Hematopoietic multipotent progenitor cell treated with erythropoietin and hydrocortisone succinate and interleukin-3 and kit ligand, for 8 days (in vitro differentiated cells): ENCODE data around the gene SIVA1.

Experiments used
- DNase-seq: peaks from one replicate; pipeline ENCODE4 v3.0.0-alpha.2; 2015

The SIVA1 gene

GRCh38 chr14:104772707-104773504 lies 20.0 kb downstream of the SIVA1 start:
- DNase-seq: no peak

DNA sequence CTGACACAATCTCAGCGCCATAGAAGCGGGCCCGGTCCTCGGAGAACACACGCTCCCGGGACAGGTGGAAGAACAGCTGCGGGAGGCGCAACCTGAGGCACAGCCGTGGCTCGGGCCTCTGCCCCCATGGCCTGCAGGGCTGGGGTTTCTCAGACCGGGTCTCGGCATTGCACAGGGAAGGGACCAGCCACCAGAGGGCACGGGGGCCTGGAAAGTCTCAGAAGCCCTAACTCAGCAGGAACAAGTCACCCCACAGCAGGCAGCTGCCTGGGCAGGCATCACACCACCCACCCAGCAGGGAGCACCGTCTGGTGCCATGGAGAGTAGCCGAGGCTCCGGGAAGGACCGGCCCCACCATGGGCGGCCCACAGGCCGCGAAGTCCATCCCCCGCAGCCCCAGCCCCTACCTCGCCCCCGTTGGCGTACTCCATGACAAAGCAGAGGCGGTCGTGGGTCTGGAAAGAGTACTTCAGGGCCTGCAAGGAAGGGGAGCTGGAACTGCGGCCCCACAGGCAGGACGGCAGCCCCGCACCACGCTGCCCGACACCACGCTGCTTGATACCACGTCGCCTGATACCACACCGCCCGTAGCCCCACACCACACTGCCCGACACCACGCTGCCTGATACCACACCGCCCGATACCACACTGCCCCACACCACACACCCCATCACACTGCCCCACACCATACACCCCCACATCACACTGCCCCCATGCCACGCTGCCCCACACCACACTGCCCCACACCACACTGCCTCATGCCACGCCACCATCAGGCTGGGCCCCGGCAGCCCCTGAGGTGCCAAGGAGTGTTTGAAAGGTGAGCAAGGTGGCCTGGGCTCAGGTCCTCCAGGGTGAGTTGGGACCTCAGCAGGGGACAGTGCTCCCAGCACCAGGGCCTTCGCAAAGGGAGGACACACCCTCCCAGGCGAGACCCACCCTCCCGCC lies 20.8 kb downstream of the SIVA1 start:
- DNase-seq: no peak

DNA sequence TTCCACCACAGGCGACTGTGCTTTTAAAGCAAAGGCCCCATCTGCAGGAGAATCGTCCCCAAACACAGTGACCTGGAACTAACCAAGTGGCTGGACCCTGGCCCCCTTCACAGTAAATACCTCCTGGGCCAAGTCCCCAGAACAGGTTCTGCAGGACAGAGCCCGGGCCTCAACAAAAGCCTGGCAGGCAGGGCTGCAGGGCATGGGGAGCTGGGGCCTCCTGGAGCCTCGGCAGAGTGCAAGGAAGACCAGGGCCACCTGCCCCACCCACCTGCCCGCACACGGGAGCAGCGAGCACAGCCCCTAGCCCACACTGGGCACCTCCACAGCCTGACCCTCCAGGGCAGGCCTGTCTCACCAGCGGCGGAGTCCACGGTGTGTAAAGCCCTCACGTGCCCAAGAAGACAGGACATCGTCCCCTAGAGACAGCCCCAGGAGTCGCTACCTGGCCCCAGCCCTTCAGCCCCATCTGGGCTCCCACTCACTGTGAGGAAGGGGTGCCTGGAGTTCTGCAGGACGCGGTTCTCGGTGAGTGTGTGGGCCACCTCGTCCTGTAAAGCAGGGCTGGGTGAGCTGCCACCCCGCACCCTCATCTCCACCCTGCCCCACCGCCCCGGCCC lies 21.6 kb downstream of the SIVA1 start:
- DNase-seq: no peak

GRCh38 chr14:104775073-104775489 lies 22.1 kb downstream of the SIVA1 start:
- no peak for DNase-seq

GRCh38 chr14:104776481-104776880 lies 23.5 kb downstream of the SIVA1 start:
- DNase-seq: no peak

GRCh38 chr14:104776961-104777807 lies 24.2 kb downstream of the SIVA1 start:
- DNase-seq: no peak

DNA sequence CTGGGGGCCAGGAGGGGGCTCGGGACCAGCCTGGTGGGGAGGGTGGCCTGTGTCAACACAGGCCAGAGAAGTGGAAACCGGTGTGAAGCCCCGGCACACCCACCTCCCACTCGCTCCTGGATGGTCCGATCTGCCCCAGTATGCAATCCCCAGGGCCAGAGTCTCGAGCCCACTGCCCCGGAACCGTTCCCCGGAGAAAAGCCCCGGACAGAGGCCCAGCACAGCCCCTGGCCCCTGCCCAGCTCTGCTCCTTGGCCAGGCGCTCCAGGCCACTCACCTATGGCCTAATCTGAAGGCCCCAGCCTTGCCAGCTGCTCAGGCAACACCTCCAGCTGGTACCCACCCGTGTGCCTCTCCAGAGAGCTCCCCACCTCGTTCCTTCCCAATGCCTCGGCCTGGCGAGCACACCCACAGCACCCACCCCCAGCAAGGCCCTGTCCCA lies 24.9 kb downstream of the SIVA1 start:
- DNase-seq: no peak

GRCh38 chr14:104778694-104779331 lies 25.9 kb downstream of the SIVA1 start:
- DNase-seq: no peak

- no peak for DNase-seq
Measured at GRCh38 chr14:104779776-104780512, 27.0 kb downstream of the SIVA1 start.

- no peak for DNase-seq
Measured at GRCh38 chr14:104780513-104781030, 27.6 kb downstream of the SIVA1 start.

DNA sequence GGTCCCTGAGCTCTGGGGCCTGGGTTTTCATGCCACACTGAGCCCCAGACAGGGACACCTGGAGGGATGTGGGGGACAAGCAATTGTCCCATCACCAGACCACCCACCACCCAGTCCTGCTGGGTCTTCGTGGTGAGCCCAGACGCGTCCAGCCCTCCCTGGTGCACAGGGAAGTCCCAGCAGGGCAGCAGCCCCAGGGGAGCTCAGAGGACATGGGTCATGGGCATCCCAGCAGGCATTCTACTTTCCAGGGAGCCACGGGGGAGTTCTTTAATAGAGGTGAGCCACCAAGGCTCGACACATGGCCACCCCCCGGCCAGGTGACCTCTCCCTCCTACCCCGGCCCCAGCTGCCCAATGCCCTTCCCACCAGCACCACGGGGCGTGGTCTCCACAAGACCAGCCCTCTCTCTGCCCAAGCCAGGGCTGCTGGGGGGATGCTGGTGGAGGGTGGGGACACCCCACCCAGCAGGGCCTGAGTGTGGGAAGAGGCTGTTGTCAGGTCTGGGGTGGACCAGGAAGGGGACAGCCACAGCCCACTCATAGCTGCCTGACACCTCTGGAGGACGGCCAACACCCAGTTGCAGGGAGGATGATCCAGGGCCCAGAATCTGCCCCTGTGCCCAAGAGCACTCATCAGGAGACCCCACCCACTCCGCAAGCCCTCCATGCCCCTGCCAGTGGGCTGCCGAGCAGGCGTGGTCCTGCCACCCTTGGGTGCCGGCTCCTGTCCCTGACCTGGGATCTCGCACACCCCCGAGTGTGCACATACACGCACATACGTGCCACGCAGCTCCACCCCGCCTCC lies 28.5 kb downstream of the SIVA1 start:
- no peak for DNase-seq

GRCh38 chr14:104782086-104782807 lies 29.3 kb downstream of the SIVA1 start:
- DNase-seq: no peak

- DNase-seq: no peak
Measured at GRCh38 chr14:104782808-104783139, 29.8 kb downstream of the SIVA1 start.

DNA sequence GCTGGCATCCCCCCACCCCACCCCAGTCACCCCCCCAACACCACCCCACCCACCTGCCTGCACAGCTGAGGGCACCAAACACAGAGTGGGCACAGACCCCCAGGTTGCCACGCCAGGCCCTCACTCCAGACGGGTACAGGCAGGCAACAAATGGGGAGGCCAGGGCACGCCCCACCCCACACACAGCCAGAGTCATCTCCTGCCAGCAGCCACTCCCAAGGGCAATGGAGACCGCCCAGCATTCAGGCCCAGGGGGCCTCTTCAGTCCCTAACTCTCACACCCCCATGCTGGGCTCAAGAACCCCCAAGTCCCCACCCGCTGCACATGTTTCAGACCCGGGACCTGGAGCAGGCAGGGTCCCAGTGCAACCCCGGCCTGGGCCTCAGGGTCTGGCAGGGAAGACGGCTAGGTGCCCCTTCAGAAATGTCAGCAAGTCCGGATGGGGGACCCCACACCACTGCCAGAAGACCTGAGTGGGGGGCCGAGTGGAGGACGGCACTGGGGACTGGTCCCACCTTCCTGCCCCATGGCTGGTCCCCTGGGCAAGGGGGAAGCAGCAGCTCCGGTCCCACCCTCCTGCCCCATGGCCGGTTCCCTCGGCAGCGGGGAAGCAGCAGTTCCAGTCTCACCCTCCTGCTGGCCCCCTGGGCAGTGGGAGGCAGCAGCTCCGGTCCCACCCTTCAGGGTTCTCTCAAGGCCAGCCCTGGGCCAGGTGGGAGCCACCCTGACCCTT lies 30.7 kb downstream of the SIVA1 start:
- no peak for DNase-seq

DNA sequence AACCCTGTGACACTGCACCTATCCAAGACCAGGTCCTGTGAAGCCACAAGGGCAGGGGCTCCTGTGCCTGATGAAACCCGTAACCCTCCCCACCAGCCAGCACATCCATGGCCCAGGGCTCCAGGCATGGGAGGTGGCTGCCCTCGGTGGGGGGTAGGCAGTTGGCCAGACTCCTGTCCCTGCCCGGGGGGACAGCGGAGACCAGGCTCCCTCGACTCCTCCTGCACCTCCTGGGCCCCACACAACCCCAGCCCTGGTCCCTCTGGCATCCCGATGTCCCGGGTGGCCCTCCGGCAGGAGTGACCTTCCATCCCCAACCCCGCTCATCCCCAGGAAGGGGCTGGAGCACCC lies 31.2 kb downstream of the SIVA1 start:
- DNase-seq: no peak

- no peak for DNase-seq
Measured at GRCh38 chr14:104784846-104785707, 32.1 kb downstream of the SIVA1 start.

- DNase-seq: no peak
Measured at GRCh38 chr14:104785708-104786080, 32.7 kb downstream of the SIVA1 start.

GRCh38 chr14:104786091-104786586 lies 33.2 kb downstream of the SIVA1 start:
- DNase-seq: peak; percentile 57
